GM12891 (cell line): Measurements from ENCODE around the gene RIMS3.

Source experiments
- PAX5 ChIP-seq: IDR thresholded peaks from 2 replicates; pipeline ENCODE4 v1.6.1; 2011; ENCODE audit warnings: low read length, moderate library complexity, mild to moderate bottlenecking; ENCODE audit not compliant: insufficient read depth, severe bottlenecking
- POLR2A ChIP-seq: IDR thresholded peaks from 2 replicates; pipeline ENCODE4 v1.6.1; 2011; ENCODE audit warnings: low read depth, low read length, control low read depth
- POLR2AphosphoS5 ChIP-seq: IDR thresholded peaks from 2 replicates; pipeline ENCODE4 v1.6.1; 2011; ENCODE audit warnings: low read depth, low read length, control low read depth
- SPI1 ChIP-seq: IDR thresholded peaks from 2 replicates; pipeline ENCODE4 v1.6.1; 2011; ENCODE audit warnings: low read depth, low read length, control low read depth
- TAF1 ChIP-seq: IDR thresholded peaks from 2 replicates; pipeline ENCODE4 v1.6.1; 2011; ENCODE audit warnings: low read depth, low read length, control low read depth

DNA sequence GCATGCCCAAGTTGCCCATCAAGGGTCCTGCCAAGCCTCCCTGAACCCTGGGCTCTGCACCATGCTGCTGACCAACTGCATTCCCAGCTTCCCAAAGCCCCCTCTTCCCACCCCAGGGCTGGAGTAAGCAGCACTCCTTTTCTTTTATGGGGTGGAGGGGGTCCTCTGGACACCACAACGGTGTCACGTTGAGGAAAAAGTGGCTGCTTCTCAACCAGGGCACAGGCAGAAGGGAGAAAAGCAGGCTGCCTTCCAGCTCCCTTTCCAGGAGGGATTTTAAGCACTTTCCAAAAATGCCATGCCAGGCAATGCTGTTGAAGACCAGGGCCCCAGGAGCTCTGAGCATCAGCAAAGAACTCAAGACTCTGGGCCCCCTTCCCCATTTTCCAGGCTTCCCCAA lies 691 bp downstream of the RIMS3 start:
- TF ChIP-seq POLR2A (no peak), POLR2AphosphoS5 (no peak), SPI1 (no peak), PAX5 (no peak), TAF1 (no peak)
